ENCODE measurements around the gene NR2C2AP. TPM values are rescaled to one million over a fixed set of nuclear protein-coding genes. Genes with fewer than 3 reads are reported as not detected.
A peak's percentile ranks its signal among the peaks of the same experiment; 100 is the strongest.

NR2C2AP gene
- total RNA-seq, 8 experiments from 2014 or later = 8.7 to 26.0 (median 11.8) TPM

GRCh38 chr19:19211499-19212420 lies 8.5 kb upstream of the NR2C2AP start, which contains the start of gene NCAN:
Gene NCAN, plus strand, starts transcription at chr19:19211958. Its CDS starts 4,996 bp downstream, at chr19:19216954.
- peak in 6 of 8 experiments; percentile 45 to 85 (median 78) for ATAC-seq (replicated peaks in 6 of 8)
- in situ Hi-C loops (cut with MboI; ENCODE audit: low pct_unique_long_range_greater_than_20kb in 2 of 9, low sequenced_read_pairs in 9 of 9, unreplicated experiment in 9 of 9) = no loop called here
- 0 to 83% (median 20%) methylated on average over 1 to 8 of the region's 54 CpGs; no CpG with 5 or more reads in 3 of the 10 experiments for whole genome bisulfite sequencing, 10 experiments
- peaks cover 26 to 28% of the 10 kb centered on the region in 2 donors for H3K4me1 ChIP-seq (replicated peaks in 1 of 2)
- H3K4me3 ChIP-seq = peak within 1 kb of the TSS; percentile 45 to 94 (median 75)
- peak within 1 kb of the TSS in 1 of 2 donors; percentile 45 for H3K27ac ChIP-seq

- no peak for ATAC-seq (replicated peaks in 6 of 8)
- 43 to 100% (median 76%) methylated on average over 1 to 4 of the region's 9 CpGs; no CpG with 5 or more reads in 4 of the 10 experiments for whole genome bisulfite sequencing, 10 experiments
Measured at GRCh38 chr19:19209372-19209771, 6.2 kb upstream of the NR2C2AP start.

GRCh38 chr19:19207637-19208572 lies 4.7 kb upstream of the NR2C2AP start:
- in situ Hi-C loops (cut with MboI; ENCODE audit: low pct_unique_long_range_greater_than_20kb in 2 of 9, low sequenced_read_pairs in 9 of 9, unreplicated experiment in 9 of 9) = no loop called here
- peak in 4 of 8 experiments; percentile 11 to 52 (median 41) for ATAC-seq (replicated peaks in 6 of 8)
- H3K27ac ChIP-seq = no peak overlapping the region
- peaks cover 11 to 16% of the 10 kb centered on the region in 2 donors for H3K4me1 ChIP-seq (replicated peaks in 1 of 2)
- 0 to 100% (median 74%) methylated on average over 1 to 2 of the region's 8 CpGs; no CpG with 5 or more reads in 5 of the 10 experiments for WGBS, 10 experiments
- no peak overlapping the region for H3K4me3 ChIP-seq

More at GRCh38 chr19:19209372-19209771, 6.2 kb upstream of the NR2C2AP start:
- Histone ChIP-seq H3K4me3 (no peak overlapping the region), H3K4me1 (replicated peaks in 1 of 2) (peaks cover 24 to 28% of the 10 kb centered on the region in 2 donors), H3K27ac (no peak overlapping the region)
- in situ Hi-C loops (cut with MboI; ENCODE audit: low pct_unique_long_range_greater_than_20kb in 2 of 9, low sequenced_read_pairs in 9 of 9, unreplicated experiment in 9 of 9) = no loop called here

DNA sequence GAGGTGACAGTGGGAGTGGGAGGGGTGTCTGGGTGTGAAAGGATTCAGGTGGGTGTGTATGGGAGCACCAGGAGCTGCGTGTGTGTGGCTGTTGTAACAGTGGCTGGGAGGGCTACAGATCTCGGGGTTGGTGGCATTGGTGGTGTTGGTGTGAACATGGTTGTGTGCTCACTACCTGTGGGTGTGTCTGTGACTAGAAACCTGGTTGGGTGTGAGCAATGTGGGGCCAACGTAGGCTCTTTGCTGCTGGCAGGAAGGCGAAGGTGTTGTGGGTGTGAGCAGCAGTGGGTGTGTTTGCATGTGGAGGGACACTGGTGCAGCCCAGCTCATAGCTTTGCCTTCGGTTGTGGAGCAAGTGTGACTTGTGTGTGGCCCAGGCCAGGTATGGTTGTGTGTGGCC lies 3.7 kb upstream of the NR2C2AP start:
- Histone ChIP-seq H3K27ac (no peak overlapping the region), H3K4me1 (replicated peaks in 1 of 2) (peaks cover 14 to 18% of the 10 kb centered on the region in 2 donors), H3K4me3 (no peak overlapping the region)
- ATAC-seq (replicated peaks in 6 of 8) = no peak
- in situ Hi-C loops (cut with MboI; ENCODE audit: low pct_unique_long_range_greater_than_20kb in 2 of 9, low sequenced_read_pairs in 9 of 9, unreplicated experiment in 9 of 9) = no loop called here
- WGBS, 10 experiments = 20 to 66% (median 43%) methylated on average over 1 to 4 of the region's 5 CpGs; no CpG with 5 or more reads in 5 of the 10 experiments

DNA sequence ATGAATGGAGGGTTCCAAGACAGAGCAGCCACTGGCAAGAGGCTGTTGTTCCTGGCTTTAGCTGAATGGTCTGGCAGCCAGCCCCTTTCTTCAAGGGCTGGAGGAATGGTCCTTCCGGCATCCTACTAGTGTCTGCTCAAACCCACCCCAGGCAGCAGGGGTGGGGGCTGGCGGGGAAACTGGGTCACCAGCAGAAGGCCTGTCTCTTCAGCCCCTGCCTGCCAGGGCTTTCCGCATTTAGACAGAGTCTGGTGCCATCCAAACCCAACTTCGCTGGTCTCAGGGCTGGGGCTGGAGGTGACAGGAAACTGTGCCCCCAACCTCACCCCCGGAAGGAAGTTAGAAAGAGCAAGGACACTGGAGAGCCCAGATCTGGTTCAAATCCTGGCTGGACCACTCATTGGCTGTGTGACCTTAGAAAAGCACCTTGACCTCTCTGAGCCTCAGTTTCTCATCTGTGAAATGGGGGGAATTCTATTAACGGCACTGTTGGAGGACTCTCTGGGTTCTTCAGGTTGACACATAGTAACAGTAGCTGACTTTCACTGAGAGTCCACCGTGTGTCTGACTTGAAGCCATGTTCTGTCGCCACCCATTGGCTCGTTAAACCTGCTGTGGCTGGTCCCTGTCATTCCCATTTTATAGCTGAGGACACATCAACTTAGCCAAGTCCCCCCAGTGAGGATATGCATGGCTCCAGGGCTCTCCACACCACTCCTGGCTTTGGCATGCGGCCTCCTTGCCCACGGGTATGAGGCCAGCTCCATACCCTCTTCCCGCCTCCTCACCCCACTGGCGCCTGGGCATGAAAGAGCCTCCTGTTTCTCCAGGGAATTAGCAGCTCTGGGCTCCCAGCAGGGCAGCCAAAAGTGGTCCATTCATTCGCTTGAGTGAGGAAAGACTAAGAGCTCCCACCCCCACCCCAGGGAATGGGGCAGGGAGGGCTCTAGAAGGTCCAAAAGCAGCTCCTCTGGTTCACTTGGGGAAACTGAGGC lies 2.5 kb upstream of the NR2C2AP start:
- in situ Hi-C loops (cut with MboI; ENCODE audit: low pct_unique_long_range_greater_than_20kb in 2 of 9, low sequenced_read_pairs in 9 of 9, unreplicated experiment in 9 of 9) = no loop called here
- peaks cover 14 to 16% of the 10 kb centered on the region in 2 donors for H3K4me1 ChIP-seq (replicated peaks in 1 of 2)
- no peak for ATAC-seq (replicated peaks in 6 of 8)

DNA sequence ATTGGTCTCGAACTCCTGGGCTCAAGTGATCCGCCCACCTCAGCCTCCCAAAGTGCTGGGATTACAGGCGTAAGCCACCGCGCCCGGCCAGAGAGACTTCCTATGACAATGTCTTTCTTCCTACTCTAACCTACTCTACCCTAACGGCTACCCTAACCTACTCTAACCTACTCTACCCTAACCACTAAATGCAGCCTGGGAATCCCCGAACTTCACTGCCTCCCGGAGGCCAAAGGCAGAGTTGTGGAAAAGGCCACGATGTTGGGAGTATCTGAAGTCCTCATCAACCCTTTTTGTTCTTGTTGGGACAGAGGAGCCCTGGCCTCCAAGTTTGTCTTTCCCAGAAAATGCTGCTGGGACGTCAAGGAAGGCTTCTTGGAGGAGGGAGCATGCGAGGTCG lies 967 bp upstream of the NR2C2AP start:
- in situ Hi-C loops (cut with MboI; ENCODE audit: low pct_unique_long_range_greater_than_20kb in 2 of 9, low sequenced_read_pairs in 9 of 9, unreplicated experiment in 9 of 9) = no loop called here
- H3K4me1 ChIP-seq (replicated peaks in 1 of 2) = peaks cover 14 to 16% of the 10 kb centered on the region in 2 donors
- WGBS, 10 experiments = 30 to 97% (median 68%) methylated on average over 1 to 10 of the region's 13 CpGs; no CpG with 5 or more reads in 3 of the 10 experiments
- ATAC-seq (replicated peaks in 6 of 8) = no peak
- H3K27ac ChIP-seq = no peak overlapping the region
- H3K4me3 ChIP-seq = no peak overlapping the region

More for the DNA sequence above, 2.5 kb upstream of the NR2C2AP start:
- Histone ChIP-seq H3K4me3 (no peak overlapping the region), H3K27ac (no peak overlapping the region)
- WGBS, 10 experiments = 26 to 79% (median 48%) methylated on average over 2 to 10 of the region's 14 CpGs; no CpG with 5 or more reads in 4 of the 10 experiments

DNA sequence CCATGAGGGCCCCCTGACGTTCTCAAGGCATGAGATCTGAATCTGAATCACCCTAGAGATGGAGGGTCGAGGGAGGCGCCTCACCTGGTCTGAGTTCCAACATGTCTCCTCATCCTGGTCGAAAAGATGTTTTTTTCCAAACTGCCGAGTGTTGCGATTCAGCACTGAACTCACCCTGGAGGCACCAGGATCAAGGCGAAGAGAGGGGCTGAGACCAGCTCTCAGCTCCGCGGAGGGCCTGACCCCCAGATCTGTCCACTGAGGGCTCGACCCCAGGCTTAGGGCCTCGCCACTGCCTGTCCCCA lies 555 bp downstream of the NR2C2AP start:
- H3K4me1 ChIP-seq (replicated peaks in 1 of 2) = peaks cover 6 to 8% of the 10 kb centered on the region in 2 donors
- H3K27ac ChIP-seq = no peak overlapping the region
- in situ Hi-C loops (cut with MboI; ENCODE audit: low pct_unique_long_range_greater_than_20kb in 2 of 9, low sequenced_read_pairs in 9 of 9, unreplicated experiment in 9 of 9) = no loop called here
- no peak for ATAC-seq (replicated peaks in 6 of 8)
- 0 to 21% (median 7%) methylated on average over 1 to 5 of the region's 11 CpGs; no CpG with 5 or more reads in 4 of the 10 experiments for WGBS, 10 experiments
- H3K4me3 ChIP-seq = peak overlapping the region; percentile 51 to 77 (median 61)

GRCh38 chr19:19201697-19202630 lies 1.2 kb downstream of the NR2C2AP start:
- in situ Hi-C loops (cut with MboI; ENCODE audit: low pct_unique_long_range_greater_than_20kb in 2 of 9, low sequenced_read_pairs in 9 of 9, unreplicated experiment in 9 of 9) = no loop called here
- H3K27ac ChIP-seq = no peak overlapping the region
- no peak for ATAC-seq (replicated peaks in 6 of 8)
- peak overlapping the region in 1 of 5 donors; percentile 61 for H3K4me3 ChIP-seq
- H3K4me1 ChIP-seq (replicated peaks in 1 of 2) = peaks cover 6 to 8% of the 10 kb centered on the region in 2 donors
- 0 to 80% (median 65%) methylated on average over 1 to 10 of the region's 19 CpGs; no CpG with 5 or more reads in 3 of the 10 experiments for WGBS, 10 experiments

DNA sequence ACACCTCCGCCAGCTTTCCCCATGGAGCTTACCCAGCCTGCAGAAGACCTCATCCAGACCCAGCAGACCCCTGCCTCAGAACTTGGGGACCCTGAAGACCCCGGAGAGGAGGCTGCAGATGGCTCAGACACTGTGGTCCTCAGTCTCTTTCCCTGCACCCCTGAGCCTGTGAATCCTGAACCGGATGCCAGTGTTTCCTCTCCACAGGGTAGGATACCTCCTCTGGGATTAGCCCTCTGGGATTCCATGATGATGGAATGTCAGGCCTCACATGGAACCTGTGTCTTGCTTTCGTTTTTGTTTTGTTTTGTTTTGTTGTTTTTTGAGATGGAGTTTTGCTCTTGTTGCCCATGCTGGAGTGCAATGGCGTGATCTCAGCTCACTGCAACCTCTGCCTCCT lies 9.3 kb downstream of the NR2C2AP start:
- no peak for ATAC-seq (replicated peaks in 6 of 8)
- in situ Hi-C loops (cut with MboI; ENCODE audit: low pct_unique_long_range_greater_than_20kb in 2 of 9, low sequenced_read_pairs in 9 of 9, unreplicated experiment in 9 of 9) = no loop called here
- Histone ChIP-seq H3K27ac (no peak overlapping the region), H3K4me1 (replicated peaks in 1 of 2) (peaks cover 5 to 7% of the 10 kb centered on the region in 2 donors), H3K4me3 (no peak overlapping the region)
- WGBS, 10 experiments = 21 to 100% (median 93%) methylated on average over 1 to 2 of the region's 5 CpGs; no CpG with 5 or more reads in 2 of the 10 experiments

DNA sequence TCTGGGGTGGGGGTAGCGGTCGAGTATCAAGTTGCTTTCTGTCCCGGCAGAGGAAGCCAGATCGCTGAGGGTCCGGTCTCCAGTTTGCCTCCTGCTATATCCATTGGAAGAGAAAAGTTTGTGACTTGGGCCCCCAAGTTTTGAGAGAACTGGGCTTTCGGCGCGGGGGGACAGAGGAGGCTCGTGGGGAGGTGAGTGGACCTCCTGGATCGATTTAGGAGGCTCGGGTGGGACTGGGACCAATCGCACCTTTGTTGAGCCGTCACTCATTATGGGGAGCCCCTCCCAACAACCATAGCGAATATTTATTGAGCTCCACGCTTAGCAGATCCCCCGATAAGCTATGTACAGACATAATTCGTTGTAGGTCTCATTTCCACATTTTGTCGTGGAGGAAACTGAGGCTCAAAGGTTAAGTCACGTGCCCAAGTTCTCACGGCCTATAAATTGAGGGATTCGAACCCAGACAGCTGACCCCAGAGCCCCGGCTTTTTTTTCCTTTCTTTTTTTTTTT lies 10.2 kb downstream of the NR2C2AP start:
- peak in 3 of 8 experiments; percentile 6 to 11 (median 6) for ATAC-seq (replicated peaks in 6 of 8)
- WGBS, 10 experiments = 0 to 6% (median 3%) methylated on average over 2 to 13 of the region's 22 CpGs; no CpG with 5 or more reads in 1 of the 10 experiments
- in situ Hi-C loops (cut with MboI; ENCODE audit: low pct_unique_long_range_greater_than_20kb in 2 of 9, low sequenced_read_pairs in 9 of 9, unreplicated experiment in 9 of 9) = no loop called here

More for the DNA sequence above, 10.2 kb downstream of the NR2C2AP start:
- peak overlapping the region in 1 of 2 donors; percentile 28 for H3K27ac ChIP-seq
- peak overlapping the region; percentile 69 to 99 (median 87) for H3K4me3 ChIP-seq
- peaks cover 5 to 7% of the 10 kb centered on the region in 2 donors for H3K4me1 ChIP-seq (replicated peaks in 1 of 2)

Data from motor neuron (in vitro differentiated cells).